K562 (cell line): Measurements from ENCODE around the gene SLC41A3.

Experiments used
- ARNT ChIP-seq, 2 experiments: fragments of 450-650 bp; IDR thresholded peaks; 2 replicates each; pipeline ENCODE4 v1.6.1; 2016; ENCODE audit warnings: mild to moderate bottlenecking in 1 of 2
- CHD1 ChIP-seq: fragments of 200-600 bp; sonication (generic); IDR thresholded peaks from one replicate; pipeline ENCODE4 v1.6.1; 2012; ENCODE audit warnings: mild to moderate bottlenecking, moderate library complexity, low read length, inconsistent platforms
- FOS ChIP-seq: IDR thresholded peaks from 3 replicates; pipeline ENCODE4 v1.6.1; 2011; ENCODE audit not compliant: insufficient read length; ENCODE audit errors: extremely low read depth
- KAT2B ChIP-seq: IDR thresholded peaks from one replicate; pipeline ENCODE4 v1.6.1; 2012; ENCODE audit warnings: low read depth, mild to moderate bottlenecking, control low read depth, inconsistent platforms, low read length, moderate library complexity
- KHSRP ChIP-seq: fragments of 450-650 bp; IDR thresholded peaks from 2 replicates; pipeline ENCODE4 v1.6.1; 2017
- SPI1 ChIP-seq: IDR thresholded peaks from 2 replicates; pipeline ENCODE4 v1.6.1; 2011; ENCODE audit warnings: low read depth, low read length, control low read depth, borderline replicate concordance
- SRSF9 ChIP-seq: fragments of 200-400 bp; formaldehyde crosslinking; IDR thresholded peaks from 2 replicates; pipeline ENCODE4 v1.6.1; 2017; ENCODE audit warnings: low read depth, low read length, borderline replicate concordance
- ZKSCAN8 ChIP-seq: fragments of 200-800 bp; sonication (Bioruptor generic); IDR thresholded peaks from 2 replicates; pipeline ENCODE4 v1.6.1; 2016; ENCODE audit warnings: missing genetic modification characterization, missing compliant biosample characterization
- TF ChIP-seq, protein P1 (sequence below), 2 experiments: fragments of 450-650 bp; formaldehyde crosslinking in 1 of 2; IDR thresholded peaks; 2 replicates each; pipeline versions ENCODE4 v1.4.0 to v1.6.1; 2014 to 2020; ENCODE audit warnings: mild to moderate bottlenecking in 2 of 2, borderline replicate concordance in 1 of 2, low read depth in 1 of 2
- TF ChIP-seq, protein P2 (sequence below): sonication (generic); formaldehyde crosslinking; IDR thresholded peaks from 2 replicates; pipeline ENCODE4 v1.5.0; 2020; ENCODE audit warnings: missing genetic modification reagents

DNA sequence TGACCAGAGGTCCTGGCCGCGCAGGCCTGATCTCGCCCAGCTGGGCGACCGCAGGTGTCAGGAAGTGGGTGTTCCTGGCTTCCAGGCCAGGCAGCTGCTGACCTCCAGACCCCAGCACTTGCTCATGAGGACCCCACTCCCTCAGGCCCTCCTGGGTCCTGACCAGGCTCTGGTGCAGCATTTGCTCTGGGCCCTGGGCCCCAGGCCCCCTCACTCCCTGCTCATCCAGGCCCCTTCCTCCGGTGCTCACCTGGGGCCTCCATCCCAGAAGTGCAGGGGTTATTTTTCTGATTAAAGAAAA is 122.7 kb downstream of the SLC41A3 start:
- no peak for TF ChIP-seq SRSF9
- no peak for TF ChIP-seq SPI1
- TF ChIP-seq, protein P1, sequence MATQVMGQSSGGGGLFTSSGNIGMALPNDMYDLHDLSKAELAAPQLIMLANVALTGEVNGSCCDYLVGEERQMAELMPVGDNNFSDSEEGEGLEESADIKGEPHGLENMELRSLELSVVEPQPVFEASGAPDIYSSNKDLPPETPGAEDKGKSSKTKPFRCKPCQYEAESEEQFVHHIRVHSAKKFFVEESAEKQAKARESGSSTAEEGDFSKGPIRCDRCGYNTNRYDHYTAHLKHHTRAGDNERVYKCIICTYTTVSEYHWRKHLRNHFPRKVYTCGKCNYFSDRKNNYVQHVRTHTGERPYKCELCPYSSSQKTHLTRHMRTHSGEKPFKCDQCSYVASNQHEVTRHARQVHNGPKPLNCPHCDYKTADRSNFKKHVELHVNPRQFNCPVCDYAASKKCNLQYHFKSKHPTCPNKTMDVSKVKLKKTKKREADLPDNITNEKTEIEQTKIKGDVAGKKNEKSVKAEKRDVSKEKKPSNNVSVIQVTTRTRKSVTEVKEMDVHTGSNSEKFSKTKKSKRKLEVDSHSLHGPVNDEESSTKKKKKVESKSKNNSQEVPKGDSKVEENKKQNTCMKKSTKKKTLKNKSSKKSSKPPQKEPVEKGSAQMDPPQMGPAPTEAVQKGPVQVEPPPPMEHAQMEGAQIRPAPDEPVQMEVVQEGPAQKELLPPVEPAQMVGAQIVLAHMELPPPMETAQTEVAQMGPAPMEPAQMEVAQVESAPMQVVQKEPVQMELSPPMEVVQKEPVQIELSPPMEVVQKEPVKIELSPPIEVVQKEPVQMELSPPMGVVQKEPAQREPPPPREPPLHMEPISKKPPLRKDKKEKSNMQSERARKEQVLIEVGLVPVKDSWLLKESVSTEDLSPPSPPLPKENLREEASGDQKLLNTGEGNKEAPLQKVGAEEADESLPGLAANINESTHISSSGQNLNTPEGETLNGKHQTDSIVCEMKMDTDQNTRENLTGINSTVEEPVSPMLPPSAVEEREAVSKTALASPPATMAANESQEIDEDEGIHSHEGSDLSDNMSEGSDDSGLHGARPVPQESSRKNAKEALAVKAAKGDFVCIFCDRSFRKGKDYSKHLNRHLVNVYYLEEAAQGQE (IDR thresholded peaks at IDR 0.05; ENCODE audit: borderline replicate concordance), result no peak
- TF ChIP-seq, protein P1 (CRISPR knock-in tag; IDR thresholded peaks at IDR 0.05; ENCODE audit: low read depth), result no peak
- no peak for TF ChIP-seq KAT2B
- no peak for TF ChIP-seq ARNT (IDR thresholded peaks at IDR 0.05)
- TF ChIP-seq, protein P2, sequence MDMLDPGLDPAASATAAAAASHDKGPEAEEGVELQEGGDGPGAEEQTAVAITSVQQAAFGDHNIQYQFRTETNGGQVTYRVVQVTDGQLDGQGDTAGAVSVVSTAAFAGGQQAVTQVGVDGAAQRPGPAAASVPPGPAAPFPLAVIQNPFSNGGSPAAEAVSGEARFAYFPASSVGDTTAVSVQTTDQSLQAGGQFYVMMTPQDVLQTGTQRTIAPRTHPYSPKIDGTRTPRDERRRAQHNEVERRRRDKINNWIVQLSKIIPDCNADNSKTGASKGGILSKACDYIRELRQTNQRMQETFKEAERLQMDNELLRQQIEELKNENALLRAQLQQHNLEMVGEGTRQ (CRISPR knock-in tag), result no peak
- no peak for TF ChIP-seq FOS
- no peak for TF ChIP-seq CHD1
- no peak for TF ChIP-seq ZKSCAN8 (CRISPR knock-in tag)
- no peak for TF ChIP-seq KHSRP
